Glomerular endothelial cell (primary cell): ENCODE results near the gene CEP78. TPM values are rescaled to one million over a fixed set of nuclear protein-coding genes. Genes with fewer than 3 reads are reported as not detected.

Source experiments
- DNase-seq: peaks from one replicate; pipeline ENCODE4 v3.0.0-alpha.2; 2011; ENCODE audit warnings: low read depth, low spot score; ENCODE audit errors: extremely low read depth
- total RNA-seq: library from RNA; depleted of rRNA; stranded (reverse); fragments of >200 nt; gene quantifications from 2 replicates; pipeline ENCODE4 v1.2.3, GENCODE V29; 2015

CEP78 gene
- total RNA-seq, 1 donor from 2014 or later = 18.6 TPM

DNA sequence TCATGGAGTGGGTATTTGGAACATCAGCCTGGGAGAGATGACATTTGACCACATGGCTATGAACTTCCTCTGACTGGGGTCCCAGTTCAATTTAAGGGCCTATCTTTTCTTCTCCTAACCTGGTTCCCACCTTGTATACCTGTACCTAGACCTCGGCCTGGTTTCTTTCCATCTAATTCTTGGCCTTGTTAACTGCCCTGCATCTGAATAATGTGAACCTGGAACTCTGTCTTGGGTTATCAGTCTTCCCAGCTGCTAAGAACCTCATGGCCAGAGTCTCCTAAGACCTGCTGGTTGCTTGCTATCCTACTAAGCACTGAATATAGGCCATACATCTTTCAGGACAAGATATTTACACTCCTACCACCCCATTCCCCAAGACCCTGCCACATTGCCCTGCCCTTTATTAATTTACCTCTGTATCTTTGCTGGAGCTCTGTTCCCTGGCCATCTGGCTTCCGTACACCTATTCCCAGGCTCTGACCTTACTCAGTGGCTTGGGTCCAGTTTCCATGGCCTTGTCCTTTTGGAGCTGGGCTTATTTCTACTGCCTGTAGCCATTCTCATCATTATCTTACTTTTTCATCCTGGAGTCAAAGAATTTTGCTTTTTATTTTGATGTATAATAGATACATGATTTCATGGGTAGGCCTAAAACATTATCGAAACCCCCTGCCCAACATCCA, 67.6 kb downstream of the CEP78 start:
- DNase-seq = no peak

DNA sequence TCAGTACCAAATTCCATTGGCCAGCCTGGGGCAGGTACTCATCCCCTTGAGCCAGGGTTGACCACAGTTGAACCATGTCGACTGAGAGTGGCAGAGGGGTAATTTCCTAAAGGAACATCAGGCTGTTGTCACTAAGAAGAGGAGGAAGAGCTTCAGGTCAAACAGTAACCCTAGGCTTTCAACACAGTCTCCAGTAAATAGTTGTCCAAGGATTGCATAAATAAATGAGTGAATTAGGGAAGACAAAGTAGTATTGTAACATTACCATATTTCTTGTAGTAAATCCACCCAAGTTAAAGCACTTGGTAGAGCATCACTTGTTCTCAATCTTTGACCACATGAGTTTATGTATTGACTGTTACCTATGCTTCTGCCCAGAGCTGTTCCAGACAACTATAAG, 68.5 kb downstream of the CEP78 start:
- DNase-seq = no peak

DNA sequence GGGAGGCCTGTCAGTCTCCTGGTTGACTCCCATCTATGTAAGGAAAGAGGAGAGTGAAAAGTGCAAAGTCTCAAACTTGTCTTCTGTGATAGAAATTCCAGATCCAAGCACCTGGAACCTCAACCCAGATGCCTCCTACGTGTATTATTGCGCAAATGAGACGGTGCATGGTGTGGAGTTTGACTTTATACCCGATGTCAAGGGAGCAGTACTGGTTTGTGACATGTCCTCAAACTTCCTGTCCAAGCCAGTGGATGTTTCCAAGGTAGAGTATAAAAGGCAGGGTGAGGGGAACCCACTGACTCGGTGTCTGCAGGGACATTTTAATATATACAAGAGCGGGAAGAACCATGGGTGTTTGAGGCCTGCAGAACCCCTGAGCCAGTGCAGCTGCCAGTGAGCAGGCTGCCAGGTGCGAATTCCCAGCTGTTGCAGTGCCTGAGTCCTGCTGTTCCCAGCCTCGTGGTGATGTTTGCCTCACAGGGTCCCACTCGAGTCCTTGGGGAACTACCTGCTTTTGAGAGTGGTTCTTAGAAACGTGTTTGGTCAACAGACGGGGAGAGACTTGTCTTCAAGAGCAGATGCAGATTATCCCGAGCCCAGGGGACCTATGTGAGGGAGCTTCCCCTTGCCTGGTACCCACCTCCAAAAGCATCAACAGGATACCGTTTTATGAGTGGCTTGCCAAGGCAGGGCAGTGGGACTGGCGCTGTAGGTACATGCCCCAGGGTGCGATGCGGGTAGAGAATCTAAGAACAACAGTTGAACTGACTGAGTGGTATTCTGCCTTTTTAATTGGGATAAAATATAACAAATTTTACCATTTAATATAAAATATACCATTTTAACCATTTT, 70.6 kb downstream of the CEP78 start:
- no peak for DNase-seq

DNA sequence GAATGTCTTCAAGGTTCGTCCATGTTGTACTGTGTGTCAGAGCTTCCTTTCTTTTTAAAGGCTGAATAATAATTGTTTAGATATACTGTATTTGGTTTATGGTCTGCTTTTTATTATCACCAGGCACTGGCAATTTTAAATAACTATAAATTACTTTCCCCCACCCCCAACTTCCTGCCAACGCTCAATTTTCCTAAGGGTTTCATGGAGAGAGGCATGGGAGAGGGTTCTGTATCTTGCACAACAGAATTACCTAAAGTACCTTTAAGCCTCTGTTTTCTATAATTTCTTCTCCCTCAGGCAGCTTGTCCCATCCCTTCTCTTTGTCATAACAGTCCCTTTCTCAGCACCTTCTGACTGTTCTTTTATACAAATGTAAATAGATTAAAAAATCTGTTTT, 71.5 kb downstream of the CEP78 start:
- no peak for DNase-seq

DNA sequence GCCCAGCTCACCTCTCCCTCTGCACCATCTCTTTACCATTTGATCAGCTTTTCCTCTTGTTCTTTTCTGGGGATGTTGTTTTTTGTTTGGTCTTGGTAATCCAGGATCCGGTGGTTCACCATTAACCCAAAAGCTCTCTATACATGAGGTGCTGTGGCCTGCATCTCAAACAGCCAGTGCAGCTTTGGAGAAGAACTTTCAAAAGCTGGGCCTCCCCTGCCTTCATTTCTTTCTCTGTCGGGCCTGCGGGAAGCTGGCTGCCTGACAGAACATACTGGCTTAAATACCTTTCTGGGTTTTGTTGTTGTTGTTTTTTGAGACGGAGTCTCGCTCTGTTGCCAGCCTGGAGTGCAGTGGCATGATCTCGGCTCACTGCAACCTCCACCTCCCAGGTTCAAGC, 73.2 kb downstream of the CEP78 start:
- DNase-seq = no peak

DNA sequence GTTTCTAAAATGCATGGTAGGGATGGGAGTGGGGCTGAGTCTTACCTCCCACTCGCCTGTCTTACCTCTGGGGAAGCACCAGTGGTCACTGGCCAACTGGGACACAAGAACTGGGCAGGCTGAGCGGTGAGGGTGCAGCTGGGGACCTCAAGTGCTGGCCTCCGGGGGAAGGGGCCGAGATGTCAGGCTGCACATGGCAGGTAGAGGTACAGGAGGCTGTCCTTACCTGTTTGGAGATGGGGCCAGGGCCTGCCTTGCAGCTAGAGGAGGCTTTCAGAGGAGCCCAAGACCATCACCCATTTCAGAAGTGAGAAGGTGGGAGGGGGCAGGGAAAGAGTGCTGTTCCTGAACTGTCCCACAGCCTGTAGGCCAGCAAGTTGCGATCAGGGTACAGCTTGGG, 75.2 kb downstream of the CEP78 start:
- no peak for DNase-seq

DNA sequence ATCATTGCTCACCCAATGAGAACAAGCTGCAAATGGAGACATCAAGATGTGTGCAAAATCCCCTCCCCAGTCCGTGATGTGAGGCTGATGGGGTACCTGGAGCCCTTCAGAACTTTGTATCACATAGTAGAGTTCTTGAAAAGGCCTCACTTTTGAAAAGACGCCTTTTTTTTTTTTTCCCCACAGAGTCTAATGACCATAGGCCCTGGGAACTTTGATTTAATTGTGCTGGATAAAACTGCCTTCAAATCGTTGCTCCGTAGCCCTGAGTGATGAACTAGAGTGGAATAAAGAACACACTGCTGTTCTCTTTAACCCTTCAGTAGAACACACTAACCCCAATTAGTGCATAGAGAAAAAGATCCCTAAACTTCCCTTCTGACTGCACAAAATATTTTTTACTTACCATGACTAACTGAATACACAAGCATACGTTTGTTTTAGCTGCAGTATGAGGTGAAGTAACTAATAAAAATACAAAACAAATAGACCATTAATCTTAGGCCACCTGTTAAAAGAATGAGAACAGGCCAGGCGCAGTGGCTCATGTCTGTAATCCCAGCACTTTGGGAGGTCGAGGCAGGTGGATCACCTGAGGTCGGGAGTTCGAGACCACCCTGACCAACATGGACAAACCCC, 76.1 kb downstream of the CEP78 start:
- DNase-seq = no peak

DNA sequence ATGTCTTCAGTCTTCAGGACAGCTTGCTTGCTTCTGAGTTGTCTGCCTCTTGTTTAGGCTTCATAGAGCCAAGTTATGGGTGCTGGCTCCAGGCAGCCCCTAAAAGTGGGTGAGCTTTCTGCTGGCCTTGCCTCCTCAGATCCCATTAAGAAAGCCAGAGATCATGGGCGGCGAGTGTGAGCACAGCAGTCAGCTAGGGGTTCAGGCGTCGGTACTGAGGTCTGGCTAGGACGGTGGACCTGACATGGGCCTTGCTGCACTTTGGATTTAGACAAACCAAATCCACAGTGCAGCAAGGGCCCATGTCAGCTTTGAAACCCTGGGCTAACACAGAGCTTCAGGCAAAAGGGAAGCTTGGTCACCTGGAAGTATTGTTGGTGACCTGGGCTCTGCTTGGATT, 78.7 kb downstream of the CEP78 start:
- no peak for DNase-seq

DNA sequence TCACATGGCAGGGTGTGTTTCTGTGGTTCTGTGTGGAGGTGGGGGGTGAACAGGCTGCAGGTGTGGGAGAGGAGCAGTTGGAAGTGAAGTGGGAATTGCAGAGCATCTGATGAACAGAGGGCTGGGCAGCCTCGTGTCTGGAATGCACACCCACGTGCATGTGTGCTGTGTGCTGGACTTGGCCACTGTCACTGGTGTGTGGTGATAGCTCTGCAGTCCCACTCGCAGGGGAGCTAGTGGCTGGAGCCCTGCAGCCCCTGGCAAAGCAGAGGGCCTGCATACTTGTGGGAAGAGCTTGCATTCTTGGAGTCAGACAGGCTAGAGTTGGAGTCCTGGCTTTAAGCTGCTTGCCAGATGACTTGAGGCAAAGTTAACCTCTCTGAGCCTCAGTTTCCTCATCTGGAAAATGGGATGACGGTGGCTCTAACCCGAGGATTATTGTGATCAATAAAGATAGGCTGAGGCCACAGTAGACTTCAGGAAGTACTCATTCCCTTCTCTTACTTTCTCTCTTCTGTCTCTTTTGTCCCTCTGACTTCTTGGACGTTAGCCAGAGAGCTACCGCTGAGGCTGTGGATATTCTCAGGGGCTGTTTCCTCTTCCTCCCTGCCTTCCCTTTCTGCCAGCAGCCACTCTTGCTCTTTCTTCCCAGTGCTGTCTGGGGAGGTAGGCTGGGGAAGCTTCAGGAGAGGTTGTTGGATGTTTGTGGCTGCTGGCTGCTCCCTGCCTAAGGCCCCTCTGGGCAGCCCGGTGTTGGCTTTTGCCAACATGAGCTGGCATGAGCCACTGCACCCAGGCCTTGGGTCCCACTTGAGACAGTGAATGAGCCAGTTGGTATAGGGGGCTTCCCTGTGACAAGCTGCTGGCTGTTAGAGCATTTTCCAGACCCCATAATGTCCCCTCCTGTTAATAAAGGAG, 79.3 kb downstream of the CEP78 start:
- no peak for DNase-seq

DNA sequence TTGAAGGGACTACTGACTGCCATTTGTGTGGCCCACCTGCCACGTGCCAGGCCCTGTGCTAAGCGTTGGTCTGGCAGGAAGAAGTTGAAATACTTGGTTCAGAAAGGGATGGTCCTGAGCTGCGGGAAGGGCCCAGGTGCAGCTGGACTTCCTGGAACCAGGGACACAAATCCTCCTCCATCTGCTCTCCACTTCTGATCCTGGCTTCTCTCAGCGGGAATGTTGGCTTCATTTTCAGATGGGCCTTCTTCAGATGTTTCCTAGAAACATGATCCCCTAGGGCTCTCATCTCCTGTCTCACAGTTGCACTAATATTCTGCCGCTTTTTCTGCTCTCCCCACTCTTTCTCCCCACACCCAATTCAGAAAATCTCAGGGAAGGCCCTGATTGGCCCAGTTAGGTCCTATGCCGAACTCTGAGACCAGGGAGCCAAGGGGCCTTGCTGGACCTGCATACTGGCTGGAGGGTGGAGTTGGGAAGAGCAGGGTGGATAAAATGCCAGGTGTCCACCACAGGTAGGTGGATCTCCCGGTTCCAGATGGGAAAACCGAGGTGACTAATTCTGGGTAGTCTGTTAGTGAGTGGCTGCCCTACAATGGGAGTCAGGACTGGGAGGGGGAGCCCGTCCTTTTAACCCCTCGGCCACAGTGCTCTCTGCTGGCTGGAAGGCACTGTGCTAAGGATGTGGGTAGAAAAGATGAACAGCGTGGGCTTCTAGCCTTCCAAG, 80.5 kb downstream of the CEP78 start:
- DNase-seq = no peak

DNA sequence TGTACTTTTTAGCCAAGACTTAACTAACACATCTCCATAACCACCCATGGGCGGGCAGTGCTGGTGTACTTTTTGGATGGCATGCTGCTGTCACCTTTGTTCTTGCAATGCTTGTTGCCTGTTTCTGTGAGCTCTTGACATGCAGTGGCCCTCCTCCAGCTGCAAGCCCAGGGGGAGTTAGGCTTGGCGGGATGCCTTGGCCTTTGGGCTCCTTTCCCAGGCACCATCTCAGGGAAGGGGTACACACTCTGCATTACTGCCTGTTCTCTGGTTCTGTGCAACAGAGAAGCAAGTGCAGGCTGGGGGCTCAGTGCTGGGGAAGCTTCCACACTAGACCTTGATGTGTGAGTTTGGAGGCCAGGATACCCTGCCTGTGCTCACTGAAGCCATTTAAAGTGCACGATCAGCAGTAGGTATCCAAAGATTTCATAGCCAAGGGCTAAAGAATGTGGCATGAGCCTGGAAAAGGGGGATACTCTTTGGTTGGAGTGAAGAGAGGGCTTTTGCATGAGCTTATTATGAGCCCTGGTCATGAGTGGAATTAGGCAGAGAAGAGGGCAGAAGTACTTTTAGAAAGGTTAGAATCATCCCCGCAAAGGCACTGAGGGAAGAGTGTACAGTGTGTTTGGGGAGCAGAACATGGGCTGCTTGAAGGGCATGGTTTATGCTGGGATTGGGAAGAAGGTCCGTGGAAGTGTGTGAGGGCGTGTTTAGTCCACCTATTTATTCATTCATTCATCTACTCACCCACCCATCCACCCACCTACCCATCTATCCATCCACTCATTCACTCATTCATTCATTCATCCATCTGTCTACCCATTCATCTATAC, 83.5 kb downstream of the CEP78 start:
- no peak for DNase-seq

DNA sequence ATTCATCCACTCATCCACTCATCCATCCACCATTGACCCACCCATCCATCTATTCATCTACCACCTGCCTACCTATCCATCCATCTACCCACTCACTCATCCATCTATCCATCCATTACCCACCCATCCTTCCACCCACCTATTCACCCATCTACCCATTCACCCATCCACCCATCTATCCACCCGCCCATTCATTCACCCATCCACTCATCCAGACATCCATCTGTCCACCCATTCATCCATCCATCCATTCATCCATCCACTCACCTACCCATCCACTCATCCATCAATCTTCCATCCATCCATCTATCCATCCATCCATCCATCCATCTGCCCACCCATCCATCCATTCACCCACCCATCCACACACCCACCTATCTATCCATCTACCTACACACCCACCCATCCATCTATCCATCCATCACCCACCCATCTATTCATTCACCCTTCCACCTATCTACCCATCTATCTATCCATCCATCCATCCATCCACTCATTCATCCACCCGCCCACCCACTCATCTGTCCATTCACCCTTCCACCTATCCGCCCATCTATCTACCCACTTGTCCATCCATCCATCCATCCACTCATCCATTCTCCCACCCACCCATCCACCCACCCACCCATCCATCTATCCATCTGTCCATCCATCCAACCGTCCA, 84.3 kb downstream of the CEP78 start:
- no peak for DNase-seq

DNA sequence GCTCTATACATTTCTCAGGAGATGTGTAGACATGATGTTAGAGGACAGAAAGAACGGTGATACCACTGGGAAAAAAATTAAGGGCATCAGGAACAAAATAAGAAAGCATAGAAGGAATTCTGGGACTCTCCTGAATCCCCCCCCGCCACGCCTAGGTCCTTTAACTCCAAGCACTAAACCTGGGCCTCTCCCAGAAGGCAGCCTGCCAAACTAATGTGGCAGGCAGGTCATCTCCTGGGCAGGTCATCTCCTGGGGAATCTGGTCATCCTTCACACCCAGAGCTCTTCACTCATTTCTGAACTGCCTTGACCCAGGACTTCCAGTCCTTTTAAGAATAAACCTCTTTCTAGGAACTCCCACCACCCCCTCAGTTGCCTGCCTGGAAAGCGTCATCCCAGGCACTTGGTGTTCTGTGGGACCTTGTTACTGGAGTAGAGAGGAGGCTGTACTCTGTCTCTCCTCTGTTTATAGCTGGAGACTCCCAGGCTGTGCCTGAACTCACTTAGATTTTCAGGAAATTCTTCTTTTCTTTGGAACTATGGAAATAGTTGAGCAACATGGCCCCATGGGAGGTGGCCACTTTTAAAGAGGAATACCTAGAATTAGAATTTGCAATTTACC, 85.1 kb downstream of the CEP78 start:
- DNase-seq = no peak

DNA sequence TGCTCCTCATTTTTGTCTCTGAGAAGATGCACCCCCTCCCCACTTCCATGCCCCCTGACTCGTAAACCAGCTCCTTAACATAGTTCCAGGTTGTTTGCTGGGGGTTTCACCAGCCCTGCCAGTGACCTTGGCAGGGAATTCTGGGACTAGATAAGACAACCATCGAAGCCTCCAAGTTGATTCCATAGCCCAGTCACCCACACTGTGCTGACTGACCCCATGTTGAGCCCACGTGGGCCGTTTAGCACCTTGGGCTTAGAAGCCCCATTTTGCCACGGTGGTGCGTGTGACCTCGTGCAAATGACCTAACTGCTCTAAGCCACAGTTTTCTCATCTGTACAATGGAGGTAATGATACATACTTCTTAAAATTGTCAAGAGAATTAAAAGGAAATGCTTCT, 85.6 kb downstream of the CEP78 start:
- no peak for DNase-seq

DNA sequence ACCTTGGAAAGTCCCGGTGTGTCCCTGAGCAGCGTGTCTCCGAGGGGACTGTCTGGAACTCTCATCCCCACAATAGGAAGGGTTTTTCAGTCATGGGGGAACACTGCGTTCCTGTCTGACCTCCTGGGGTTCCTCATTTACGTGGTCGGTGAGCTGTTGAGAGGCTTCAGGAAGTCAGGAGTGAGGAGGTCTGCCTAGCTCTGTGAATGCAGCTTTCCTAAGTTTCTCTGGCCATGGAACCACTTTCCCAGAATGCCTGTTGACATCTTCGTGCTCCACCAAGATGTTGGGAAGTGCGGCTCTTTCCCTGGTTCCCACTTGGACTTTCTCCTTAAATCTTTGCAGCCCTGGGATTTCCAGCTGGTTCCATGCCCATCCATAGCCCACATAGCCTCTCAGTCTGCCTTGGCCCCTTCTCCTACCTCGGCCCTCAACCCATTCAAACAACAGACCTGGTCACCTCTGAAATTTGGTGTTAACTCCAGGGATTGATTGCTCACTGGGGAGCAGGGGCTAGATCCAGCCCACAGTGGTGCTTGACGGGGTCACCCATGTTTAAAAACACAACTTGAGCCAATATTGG, 88.3 kb downstream of the CEP78 start:
- no peak for DNase-seq

DNA sequence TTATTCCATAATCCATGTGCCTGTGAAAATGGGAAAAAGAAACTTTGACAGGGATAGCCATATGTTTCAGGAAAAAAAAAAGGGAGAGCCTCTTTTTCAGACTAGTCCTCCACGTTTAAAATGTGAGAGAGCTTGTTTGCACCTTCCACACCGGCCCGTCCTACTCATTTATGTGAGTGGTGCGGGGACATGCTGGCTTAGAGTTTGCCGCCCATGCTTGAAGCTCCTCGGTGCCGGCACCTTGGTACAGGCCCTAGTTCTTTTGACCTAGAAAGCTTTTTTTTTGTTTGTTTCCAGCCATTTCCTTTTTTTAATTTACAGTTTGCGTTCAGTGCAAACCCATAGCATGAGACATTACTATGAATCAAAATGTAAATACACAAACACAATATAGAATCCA, 88.8 kb downstream of the CEP78 start:
- no peak for DNase-seq

DNA sequence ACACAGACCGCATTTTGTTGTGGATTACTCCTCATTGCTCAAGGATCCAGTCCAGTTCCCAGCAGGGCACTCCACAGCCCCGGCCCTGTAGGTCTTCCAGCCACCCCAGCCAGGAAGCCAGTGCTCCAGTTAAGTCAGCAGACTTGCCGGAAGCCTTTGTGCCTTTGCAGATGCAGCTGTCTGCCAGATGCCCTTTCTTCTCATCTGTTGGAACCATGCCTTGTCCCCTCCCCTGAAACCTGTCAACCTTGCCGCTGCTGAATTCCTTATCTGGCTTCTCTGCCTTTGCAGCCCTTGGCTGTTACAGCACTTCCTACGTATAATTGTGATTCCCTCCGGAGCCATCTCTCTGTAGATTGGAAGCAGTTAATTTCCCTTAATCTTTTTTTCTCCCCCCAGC, 89.5 kb downstream of the CEP78 start:
- no peak for DNase-seq

DNA sequence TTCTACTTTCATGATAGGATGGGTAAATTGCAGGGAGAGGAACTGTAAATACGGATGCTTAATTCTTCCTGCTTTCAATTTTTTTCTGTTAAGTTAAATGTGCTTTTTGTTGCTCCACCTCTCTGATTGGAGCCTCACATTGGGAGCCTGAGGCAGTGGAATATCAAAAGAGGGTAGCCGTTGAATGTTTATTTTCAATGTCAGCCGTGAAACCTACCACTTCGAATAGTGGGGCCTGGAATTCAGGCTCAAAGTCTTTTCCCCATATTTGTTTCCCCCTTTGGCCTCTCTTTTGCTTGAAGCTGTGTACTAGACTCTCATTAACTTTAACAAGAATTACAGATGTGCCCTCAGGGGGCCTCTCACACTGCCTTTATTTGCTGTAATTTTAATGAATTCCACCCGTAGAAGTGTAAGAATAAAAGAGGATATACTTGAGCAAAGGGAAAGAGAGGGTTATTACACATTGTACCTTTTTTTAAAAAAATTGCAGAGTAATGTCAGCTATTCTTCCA, 90.0 kb downstream of the CEP78 start:
- DNase-seq = no peak
